H54 (cell line): ENCODE data around the gene C15orf62.
A peak's percentile ranks its signal among the peaks of the same experiment; 100 is the strongest.

ENCODE experiments used
- DNase-seq: peaks from one replicate; pipeline ENCODE4 v3.0.0; 2011; ENCODE audit warnings: low spot score, mixed read lengths; ENCODE audit not compliant: insufficient read length
- FAIRE-seq: peaks from 3 replicates; lab custom pipeline; 2011; peaks lifted over from hg19 to GRCh38; lab: Jason Lieb, UNC
- POLR2A ChIP-seq: IDR thresholded peaks from 2 replicates; pipeline ENCODE4 v1.6.1; 2011; ENCODE audit warnings: low read depth, mild to moderate bottlenecking, low read length

Gene C15orf62

DNA sequence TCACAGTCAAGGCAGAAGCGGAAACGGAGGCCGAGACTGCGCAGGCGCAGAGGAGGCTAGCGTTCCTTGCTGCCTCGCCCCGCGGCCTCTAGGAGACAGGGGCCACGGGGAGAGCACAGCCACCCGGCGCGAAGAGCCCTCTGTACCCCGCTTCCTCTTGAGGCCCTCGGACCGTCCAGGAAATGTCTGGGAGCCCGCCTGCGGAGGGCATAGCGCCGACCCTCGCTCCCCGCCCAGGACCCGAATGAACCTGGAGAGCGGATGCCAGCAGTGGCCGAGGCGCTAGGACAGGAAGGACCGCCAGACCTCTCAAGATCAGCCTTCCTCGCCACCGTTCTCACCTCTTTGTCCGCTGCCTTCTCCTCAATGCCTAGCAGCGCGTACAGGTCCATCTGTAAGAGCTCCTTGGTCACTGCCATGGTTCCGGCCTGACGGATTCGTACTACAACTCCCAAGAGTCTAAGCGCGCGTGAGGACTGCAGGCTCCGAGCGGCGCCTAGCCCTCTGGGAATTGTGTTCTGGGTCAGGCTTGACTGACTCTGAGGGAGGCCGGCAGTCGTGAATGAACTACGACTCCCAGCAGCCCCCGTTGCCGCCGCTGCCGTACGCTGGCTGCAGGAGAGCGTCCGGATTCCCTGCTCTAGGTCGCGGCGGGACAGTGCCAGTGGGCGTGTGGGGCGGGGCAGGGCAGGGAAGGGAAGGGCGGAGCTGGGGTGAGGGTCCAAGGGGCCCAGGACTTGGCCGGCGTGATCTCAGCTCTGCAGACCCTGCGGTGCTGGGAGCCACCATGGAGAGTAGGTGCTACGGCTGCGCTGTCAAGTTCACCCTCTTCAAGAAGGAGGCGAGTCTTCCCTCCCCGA lies 37.5 kb downstream of the C15orf62 start, which contains the start of the genes DNAJC17 and ZFYVE19:
TSS of gene DNAJC17 (minus strand) at position 446 of the 860 bp plus-strand sequence. CDS start at position 419, 27 bp downstream.
TSS of gene ZFYVE19 (plus strand) at position 62 of the 860 bp plus-strand sequence. CDS start at position 563, 501 bp downstream.
- FAIRE-seq (peak; percentile 78), DNase-seq (peak; percentile 95)
- peak; percentile 71 for TF ChIP-seq POLR2A

DNA sequence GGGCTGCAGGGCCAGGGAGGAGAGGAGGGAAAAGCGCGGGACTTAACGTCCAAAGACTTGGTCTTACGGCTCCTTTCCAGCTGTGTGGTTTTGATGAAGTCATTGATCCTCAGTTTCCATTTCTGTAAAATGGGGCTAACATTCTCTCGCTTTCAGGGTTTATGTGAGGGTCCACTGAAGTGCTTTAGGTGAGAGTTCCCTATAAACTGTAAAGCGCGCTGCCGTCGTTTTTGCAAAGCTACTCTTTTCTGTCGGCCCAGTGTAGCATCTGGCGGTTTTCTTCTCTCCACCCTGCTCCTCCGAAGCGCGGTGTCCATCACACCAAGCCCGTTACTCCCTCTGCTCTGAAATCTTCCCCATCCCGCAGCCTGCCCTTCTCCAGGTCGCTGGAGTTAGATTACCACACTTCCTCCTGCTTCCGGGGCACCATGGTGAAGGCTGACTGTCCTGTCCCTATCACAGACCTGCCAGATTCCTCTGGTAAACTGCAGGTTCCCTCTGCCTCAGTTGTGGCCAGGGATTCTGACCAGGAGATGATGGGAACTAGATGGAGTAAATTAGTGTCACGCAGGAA lies 38.2 kb downstream of the C15orf62 start:
- no peak for DNase-seq
- no peak for FAIRE-seq
- no peak for TF ChIP-seq POLR2A

DNA sequence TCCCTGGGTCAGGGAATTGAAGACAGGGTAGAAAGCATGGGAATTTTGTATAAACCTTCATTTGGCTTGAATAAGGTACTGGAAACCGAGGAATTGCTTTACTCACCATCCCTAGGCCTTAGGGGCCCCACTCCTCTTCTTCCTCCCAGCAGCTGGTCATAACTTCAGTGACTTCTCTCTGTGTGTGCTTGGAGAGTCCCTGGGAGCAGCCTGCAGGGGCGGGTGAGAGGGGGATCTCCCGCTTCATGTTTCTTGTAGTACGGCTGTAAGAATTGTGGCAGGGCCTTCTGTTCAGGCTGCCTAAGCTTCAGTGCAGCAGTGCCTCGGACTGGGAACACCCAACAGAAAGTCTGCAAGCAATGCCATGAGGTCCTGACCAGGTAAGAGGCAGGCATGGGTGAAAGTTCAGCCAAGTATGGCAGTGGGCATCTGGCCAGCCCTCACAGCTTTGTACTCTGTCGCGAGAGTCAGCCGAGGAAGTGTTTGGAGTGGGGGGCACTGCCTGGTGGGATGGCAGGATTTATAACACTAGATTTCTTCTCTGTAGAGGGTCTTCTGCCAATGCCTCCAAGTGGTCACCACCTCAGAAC lies 39.2 kb downstream of the C15orf62 start:
- no peak for FAIRE-seq
- no peak for TF ChIP-seq POLR2A

DNA sequence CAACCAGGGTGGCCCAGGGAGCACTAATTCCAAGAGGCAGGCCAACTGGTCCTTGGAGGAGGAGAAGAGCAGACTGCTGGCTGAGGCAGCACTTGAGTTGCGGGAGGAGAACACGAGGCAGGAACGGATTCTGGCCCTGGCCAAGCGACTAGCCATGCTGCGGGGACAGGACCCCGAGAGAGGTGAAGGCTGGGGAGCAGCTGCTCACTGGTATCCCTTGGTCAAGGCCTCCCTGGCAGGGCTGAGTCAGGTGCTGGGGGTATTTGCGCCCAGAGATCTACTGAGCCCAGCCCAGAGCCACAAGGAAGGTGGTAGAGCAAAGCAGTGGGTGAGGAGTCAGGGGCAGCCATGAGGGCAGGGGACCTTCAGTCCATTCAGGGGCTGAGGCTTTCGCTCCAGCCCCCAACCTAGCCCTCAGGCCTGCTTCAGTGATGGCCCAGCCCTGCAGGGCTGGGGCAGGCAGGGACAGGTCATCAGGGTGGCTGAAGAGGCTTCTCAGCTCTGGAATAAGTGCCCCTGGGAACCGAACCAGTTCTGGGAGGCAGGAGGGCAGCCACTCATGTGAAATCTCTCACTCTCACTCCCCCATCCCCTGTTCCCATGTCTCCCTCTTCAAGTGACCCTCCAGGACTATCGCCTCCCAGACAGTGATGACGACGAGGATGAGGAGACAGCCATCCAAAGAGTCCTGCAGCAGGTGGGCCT lies 43.1 kb downstream of the C15orf62 start:
- no peak for TF ChIP-seq POLR2A
- no peak for FAIRE-seq

More for the DNA sequence above, 39.2 kb downstream of the C15orf62 start:
- no peak for DNase-seq

DNA sequence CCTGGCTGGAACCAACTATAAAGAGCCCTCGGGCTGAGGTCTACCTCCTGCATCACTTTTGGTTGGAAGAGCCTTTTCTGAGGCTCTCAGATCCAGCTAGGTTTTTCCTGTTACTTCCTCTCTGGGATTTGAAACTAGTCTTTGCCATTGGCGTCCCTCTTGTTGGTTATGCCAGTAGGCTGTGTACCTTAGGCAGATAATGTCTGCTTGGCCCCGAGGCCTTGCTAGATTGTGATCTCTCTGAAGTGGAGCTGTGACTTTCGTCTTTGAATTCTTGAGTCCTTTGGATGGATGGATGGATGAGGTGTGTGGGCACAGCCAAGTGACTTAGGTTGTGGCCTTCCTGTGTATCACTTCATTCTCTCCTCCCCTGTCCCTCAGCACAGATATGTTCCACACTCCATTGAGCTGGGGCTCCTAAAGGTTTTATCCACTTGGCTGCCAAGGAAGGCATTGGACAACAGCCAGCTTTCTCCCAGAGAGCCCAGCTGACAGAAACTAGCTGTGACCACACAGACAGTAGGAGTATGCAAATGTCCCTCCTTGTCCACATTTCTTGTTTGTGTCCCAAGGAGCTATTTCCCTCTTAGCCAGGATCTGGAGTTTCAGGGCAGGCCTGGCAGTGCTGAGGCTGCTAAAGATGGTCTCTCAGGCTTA lies 45.4 kb downstream of the C15orf62 start:
- DNase-seq: no peak
- no peak for TF ChIP-seq POLR2A
- FAIRE-seq: no peak

More for the DNA sequence above, 43.1 kb downstream of the C15orf62 start:
- DNase-seq: no peak

DNA sequence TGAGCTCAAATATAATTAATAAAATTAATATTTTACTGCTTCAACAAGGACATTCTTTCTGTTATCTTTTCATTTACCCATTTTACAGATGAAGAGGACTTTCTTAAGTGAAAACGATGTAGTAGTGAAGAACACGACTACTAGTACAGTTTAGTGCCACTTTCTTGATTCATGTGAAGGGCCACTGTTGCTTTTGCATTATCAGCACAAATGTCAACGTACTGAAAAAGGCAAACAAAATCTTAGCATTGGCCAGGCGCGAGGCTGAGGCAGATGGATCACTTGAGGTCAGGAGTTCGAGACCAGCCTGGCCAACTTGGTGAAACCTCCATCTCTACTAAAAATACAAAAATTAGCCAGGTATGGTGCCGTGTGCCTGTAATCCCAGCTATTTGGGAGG lies 49.3 kb downstream of the C15orf62 start:
- FAIRE-seq: no peak
- no peak for TF ChIP-seq POLR2A
- DNase-seq: no peak

DNA sequence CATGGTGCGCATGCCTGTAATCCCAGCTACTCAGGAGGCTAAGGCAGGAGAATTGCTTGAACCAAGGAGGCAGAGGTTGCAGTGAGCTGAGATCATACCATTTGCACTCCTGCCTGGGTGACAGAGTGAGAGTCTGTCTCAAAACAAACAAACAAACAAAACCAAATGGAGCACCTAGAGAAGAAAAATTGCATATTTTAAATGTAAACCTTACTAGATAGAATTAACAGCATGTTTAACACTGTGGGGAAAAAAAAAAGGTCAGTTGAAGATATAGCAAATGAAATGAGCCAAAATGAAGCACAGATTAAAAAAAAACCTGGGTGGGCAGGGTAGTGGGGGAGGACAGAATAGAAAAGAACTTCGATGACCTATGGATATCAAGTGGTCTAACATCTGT lies 51.4 kb downstream of the C15orf62 start:
- DNase-seq (no peak), FAIRE-seq (no peak)
- TF ChIP-seq POLR2A: no peak
